Measurements from ENCODE around the gene FBLN2.

DNA sequence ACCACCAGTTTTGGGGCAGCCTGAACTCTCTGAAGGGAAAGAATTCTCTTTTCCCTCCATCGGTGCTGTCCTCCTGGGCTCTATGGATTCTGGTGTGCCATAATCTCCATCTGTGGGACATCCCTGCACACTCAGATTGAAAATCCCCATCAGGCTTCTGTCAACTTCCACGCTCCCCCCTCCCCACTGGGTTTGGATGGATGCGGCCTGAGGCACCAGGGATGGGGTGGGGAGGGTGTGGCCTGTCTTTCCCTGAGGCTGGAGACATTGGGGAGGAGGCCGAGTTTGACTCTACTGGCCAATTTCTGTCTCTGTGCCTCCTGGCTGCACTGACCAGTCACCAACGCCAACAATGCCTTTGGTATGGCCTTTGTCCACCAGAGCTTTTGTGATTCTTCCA is 16.3 kb upstream of the FBLN2 start:
- TF ChIP-seq CTCF (optimal IDR thresholded peaks at IDR 0.05 in 1 of 3, IDR thresholded peaks at IDR 0.05 in 1 of 3, conservative IDR thresholded peaks at IDR 0.05 in 1 of 3; ENCODE audit: extremely low read depth in 1 of 3, insufficient read depth in 2 of 3, low read length in 3 of 3) (no peak), EZH2 (IDR thresholded peaks at IDR 0.05; ENCODE audit: low read length) (no peak)

Data from keratinocyte (primary cell).